Measurements from ENCODE around the gene UNC5A.
"Not testable (repeated sequence)": the region's sequence is repeated elsewhere in the genome, so short reads cannot be mapped to it uniquely, and the experiment has no call there.

UNC5A gene

GRCh38 chr5:176866707-176867310 lies 56.5 kb downstream of the UNC5A start:
- no peak for DNase-seq

- DNase-seq: no peak
These were observed 57.8 kb downstream of the UNC5A start for GRCh38 chr5:176868126-176868525.

DNA sequence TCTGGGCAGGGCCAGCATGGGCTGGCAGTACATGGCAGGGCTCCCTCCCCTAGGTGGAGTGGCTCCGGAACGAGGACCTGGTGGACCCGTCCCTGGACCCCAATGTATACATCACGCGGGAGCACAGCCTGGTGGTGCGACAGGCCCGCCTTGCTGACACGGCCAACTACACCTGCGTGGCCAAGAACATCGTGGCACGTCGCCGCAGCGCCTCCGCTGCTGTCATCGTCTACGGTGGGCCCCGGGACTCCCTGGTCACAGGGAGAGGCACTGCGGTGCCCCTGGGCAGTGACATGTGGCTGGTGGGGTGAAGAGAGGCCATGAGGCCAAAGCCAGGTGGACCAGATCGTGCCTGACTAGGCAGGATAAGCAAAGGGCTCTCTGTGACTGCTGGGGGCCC lies 58.4 kb downstream of the UNC5A start:
- DNase-seq: no peak

DNA sequence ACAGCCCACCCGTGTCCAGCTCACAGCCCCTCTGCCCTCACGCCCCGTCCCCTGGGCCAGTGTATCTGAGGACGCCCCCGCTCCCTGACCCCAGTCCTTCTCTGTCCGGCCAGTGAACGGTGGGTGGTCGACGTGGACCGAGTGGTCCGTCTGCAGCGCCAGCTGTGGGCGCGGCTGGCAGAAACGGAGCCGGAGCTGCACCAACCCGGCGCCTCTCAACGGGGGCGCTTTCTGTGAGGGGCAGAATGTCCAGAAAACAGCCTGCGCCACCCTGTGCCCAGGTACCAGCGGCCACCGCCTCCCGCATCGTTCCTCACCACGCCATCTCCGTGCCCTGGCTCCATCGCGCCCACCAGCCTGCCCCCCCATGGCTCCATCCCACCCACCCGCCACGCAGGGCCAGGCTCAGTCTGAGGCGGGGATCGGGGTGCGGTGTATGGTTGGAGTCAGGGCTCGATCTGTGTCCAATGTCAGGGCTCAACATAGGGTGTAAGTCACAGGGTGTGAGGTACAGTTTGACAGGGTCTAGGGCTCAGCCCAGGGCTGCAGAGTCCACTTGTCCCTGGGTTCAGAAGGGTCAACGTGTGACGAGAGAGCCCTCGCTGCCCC lies 59.2 kb downstream of the UNC5A start:
- no peak for DNase-seq

GRCh38 chr5:176870110-176870591 lies 59.8 kb downstream of the UNC5A start:
- no peak for DNase-seq

GRCh38 chr5:176870644-176871043 lies 60.3 kb downstream of the UNC5A start:
- not testable (repeated sequence) for DNase-seq

GRCh38 chr5:176872586-176872985 lies 62.2 kb downstream of the UNC5A start:
- not testable (repeated sequence) for DNase-seq

DNA sequence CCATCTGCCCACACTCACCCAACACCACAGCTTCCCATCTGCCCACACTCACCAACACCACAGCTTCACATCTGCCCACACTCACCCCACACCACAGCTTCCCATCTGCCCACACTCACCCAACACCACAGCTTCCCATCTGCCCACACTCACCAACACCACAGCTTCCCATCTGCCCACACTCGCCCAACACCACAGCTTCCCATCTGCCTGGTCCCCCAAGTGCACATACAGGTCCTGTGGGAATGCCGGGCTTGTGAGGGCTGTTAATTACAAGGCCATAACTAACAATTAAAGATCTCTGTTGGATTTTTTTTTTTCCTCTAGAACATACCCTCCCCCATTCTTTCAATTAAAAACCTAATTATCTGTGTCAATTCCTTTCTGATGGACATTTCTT lies 62.7 kb downstream of the UNC5A start:
- not testable (repeated sequence) for DNase-seq

GRCh38 chr5:176873541-176874172 lies 63.3 kb downstream of the UNC5A start:
- DNase-seq: no peak

GRCh38 chr5:176874198-176874780 lies 63.9 kb downstream of the UNC5A start:
- DNase-seq: no peak

GRCh38 chr5:176875014-176875550 lies 64.7 kb downstream of the UNC5A start:
- DNase-seq: no peak

- DNase-seq: no peak
These were observed 65.6 kb downstream of the UNC5A start for GRCh38 chr5:176875783-176876505.

DNA sequence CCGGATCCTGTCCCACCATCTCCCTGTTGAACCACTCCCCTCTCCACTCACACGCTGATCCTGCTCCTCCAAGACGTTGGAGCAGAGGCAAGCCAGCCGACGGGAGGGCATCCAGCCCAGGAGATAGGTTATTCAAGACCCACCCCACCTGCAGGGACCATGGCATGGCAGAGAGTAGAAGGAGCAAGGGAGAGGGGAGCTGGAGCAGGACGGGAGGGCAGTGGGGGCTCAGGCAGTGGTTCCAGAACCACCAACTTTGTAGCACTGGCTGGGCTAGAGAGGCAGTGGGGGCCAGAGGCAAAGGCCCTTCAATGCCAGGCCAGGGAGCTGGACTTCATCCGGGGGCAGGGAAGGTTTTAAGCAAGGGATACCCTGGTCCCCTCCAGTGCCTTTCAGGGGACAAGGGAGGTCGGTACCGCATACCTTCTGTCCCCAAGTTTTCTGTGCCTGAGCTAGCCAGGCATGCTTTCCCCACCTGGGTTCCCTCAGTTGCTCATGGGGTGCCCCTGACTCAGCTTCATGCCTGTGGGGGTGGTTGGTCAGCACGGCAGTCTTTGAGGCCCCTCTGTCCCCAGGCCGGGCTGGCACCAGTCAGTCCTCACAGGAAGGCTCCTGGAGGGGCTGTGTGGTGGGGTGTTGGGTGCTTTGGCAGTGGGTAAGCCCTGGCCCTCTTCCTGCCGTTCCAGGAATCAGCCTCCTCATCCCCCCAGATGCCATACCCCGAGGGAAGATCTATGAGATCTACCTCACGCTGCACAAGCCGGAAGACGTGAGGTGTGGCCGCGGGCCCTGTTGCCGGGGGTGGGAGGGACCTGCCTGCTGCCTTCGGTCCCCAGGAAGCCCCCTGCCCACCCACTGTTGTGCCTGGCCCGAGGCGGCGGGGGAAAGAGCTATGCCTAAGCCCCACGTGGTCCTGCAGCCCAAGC lies 66.4 kb downstream of the UNC5A start:
- no peak for DNase-seq

- no peak for DNase-seq
These were observed 67.5 kb downstream of the UNC5A start for GRCh38 chr5:176877793-176878331.

DNA sequence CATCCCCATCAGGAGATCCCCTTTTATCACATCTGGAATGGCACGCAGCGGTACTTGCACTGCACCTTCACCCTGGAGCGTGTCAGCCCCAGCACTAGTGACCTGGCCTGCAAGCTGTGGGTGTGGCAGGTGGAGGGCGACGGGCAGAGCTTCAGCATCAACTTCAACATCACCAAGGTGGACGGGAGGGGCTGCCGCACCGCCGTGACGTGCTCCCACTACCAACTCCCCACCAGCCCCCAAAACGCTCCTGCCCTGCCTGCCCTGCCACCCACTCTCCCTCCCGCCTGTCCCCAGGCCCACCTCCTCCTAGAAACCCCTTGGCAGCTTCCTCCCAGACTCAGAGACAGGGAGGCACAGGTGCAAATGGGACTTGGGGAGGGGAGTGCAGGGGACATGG lies 68.1 kb downstream of the UNC5A start:
- no peak for DNase-seq

GRCh38 chr5:176878906-176879662 lies 68.7 kb downstream of the UNC5A start:
- DNase-seq: no peak

GRCh38 chr5:176879663-176880361 lies 69.5 kb downstream of the UNC5A start:
- no peak for DNase-seq

- no peak for DNase-seq
These were observed 70.1 kb downstream of the UNC5A start for GRCh38 chr5:176880366-176881020.

GRCh38 chr5:176881021-176881749 lies 70.8 kb downstream of the UNC5A start:
- DNase-seq: no peak

Data from activated CD4-positive, alpha-beta T cell treated with anti-CD3 and anti-CD28 coated beads, Interleukin-2, amount 50 U/mL, for 16 hours (primary cell).